GM12874 (cell line): ENCODE results near the gene ZC3H4.

Experiments used
- TF ChIP-seq, protein P1 (sequence below): IDR thresholded peaks from 2 replicates; pipeline ENCODE4 v1.5.1; 2011; ENCODE audit warnings: low read depth, mild to moderate bottlenecking, control low read depth, low read length, moderate library complexity; ENCODE audit not compliant: insufficient read depth

The ZC3H4 gene

DNA sequence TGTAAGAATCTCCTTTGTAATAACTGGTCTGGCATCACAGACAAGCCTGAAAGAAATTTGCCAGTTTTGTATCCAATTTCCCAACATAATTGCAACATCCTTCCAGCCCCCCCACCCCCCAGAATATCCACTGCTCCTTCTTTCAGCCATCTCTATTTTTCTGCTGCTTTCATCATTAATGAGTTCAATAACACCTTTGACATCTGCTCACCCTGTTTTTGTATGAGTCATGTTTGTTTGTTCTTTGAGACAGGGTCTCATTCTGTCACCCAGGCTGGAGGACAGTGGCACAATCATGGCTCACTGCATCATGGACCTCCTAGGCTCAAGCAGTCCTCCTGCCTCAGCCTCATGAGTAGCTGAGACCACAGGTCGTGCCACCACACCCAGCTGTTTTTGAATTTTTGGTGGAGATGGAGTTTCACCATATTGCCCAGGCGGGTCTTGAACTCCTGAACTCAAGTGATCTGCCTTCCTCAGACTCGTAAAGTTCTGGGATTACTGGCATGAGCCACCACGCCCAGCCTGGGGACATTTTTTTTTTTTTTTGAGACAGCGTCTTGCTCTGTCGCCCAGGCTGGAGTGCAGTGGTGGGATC lies 7.0 kb upstream of the ZC3H4 start:
- TF ChIP-seq, protein P1, sequence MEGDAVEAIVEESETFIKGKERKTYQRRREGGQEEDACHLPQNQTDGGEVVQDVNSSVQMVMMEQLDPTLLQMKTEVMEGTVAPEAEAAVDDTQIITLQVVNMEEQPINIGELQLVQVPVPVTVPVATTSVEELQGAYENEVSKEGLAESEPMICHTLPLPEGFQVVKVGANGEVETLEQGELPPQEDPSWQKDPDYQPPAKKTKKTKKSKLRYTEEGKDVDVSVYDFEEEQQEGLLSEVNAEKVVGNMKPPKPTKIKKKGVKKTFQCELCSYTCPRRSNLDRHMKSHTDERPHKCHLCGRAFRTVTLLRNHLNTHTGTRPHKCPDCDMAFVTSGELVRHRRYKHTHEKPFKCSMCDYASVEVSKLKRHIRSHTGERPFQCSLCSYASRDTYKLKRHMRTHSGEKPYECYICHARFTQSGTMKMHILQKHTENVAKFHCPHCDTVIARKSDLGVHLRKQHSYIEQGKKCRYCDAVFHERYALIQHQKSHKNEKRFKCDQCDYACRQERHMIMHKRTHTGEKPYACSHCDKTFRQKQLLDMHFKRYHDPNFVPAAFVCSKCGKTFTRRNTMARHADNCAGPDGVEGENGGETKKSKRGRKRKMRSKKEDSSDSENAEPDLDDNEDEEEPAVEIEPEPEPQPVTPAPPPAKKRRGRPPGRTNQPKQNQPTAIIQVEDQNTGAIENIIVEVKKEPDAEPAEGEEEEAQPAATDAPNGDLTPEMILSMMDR, result no peak

DNA sequence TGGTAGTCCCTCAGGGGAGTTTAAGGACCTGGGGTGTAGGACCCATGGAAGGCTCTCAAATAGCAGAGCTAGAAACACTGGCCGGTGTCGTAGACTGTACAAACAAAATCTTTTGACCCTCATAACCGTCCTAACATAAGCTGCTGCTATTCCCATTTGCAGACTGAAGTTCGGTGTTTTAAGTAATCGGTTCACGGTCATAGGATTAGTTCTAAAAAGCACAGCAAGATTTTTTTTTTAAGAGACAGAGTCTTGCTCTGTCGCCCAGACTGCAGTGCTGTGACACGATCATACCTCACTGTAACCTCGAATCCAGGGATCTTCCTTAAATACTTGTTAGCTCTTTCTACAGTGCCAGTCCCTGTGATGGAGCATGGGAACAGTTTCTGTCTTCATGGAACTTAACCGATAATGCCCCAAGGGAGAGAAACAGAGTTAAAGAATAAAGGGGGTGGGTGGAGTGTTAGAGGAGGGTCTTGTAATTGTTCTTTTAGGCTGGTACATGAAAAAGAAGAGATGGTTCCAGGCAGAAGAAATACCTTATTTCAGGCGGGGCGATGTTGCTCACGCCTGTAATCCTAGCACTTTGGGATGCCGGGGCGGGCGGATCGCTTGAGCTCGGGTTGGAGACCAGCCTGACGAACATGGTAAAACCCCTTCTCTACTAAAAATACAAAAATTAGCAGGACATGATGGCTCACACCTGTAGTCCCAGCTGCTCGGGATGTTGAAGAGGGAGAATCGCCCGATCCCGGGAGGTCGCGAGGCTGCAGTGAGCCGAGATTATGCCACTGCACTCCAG lies 475 bp upstream of the ZC3H4 start:
- TF ChIP-seq, protein P1, result no peak

DNA sequence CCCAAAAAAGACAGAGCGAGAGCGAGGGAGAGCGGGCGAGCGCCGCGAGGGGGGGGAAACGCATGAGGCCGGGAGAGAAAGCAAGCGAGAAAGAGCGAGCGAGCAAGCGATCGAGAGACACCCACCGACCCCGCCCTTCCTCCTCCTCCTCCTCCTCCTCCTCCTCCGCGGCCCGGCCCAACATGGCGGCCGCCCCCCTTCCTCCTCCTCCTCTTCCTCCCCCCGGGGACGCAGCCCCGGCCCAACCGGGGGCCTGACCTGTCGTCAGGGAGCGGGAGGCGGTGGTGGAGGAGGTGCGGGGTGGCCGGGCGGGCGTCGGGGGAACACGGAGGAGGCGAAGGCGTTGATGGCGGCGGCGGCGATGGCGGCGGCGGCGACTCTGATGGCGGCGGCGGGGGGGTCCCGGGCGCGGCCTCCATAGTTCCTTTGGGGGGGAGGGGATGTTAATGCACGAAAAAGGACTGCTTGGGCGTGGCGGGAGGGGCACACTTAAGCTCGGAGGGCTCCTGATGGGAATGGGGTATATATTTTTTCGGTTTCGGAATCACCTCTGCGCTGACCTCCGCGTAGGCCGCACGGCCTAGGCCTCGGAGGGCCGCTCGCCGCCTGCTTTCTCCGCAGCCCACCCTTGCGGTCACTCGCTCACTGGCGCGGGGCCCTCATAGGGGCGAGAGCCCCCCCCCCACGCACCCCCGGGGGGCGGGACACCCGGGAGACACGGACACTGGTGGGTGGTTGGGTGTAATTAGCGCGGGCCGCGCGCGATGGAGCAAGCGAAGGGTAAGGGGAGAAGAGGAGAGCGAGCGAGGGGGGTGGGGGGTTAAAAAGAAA lies 1.2 kb downstream of the ZC3H4 start:
- TF ChIP-seq, protein P1, result no peak

DNA sequence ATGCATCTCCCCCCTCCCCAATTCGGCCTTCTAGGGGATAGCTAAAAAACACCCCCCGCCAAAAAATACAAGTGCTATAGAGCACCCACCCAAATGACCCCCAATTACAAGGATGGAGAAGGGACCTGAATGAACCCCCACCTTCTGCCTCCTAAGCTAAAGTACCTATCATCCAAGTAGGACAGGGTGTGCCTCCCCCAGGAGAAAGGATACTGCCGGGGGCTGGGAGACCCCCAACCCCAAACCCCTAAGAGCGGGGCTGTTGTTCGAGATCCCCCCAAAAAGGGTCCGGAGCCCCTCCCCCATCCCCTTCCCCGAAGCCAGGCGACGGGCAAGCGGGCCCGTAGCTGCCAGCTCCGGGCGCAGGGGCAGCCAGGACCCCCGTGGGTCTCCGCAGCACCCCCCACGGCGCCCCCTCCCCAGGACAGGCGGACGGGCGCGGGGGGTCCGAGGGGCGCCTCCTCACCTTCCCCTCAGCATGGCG lies 1.9 kb downstream of the ZC3H4 start:
- TF ChIP-seq, protein P1, result no peak

DNA sequence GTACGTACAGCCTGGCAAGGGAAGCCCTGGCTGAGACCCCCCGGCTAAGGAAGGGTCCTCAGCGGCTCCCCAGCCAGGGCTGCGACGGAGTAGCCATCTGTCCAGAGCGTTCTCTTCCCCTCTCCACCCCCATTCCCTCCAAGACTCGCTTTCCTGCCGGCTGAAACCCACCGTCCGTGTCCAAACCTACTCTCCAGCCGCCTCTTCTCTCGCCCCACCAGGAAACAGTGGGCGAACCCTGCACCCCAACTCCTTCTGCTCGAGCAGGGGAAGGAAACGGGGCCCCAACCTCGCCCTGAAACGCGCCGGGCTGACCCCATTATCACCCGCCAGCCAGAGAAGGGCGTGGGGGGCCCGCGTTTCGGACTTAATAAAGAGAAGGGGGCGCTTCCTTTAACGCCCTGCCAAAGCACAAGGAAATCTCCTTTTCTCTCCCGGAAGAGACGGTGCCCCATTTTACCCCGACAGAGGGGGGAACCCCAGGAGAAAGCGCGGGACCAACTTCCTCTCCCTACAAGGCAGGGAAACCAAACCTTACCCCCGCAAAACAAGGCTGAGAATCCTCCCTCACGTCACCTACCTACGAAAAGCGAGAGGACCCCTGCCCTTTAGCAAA lies 2.5 kb downstream of the ZC3H4 start:
- TF ChIP-seq, protein P1, result no peak

DNA sequence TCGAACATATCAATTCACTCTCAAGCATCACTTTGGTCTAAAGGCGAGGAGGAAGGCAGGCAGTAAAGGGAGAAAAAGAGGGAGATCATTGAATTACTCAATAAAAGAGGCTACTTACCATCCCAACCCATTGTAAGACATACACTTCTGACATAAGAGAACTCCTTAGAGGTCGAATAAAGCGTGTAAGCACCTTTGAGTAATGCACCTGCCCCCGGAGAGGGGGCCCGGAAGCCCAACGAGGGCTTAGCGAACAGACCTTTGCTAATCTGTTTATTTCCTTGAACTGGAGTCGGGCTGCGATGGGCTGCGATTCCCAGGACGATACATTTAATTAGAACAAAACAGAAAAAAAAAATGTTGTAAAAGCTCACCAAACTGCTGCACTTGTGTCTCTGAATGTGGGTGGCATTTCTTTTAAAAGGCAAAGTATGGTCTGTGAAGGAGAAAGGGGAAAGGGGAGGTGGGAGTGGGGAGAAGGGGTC lies 3.0 kb downstream of the ZC3H4 start:
- TF ChIP-seq, protein P1, result no peak
